OCI-LY3 (cell line): ENCODE results near the gene LYRM1.

ENCODE experiments used
- H2AFZ ChIP-seq: fragments of 200-600, 300-600 bp; shearing (Covaris generic); 2 replicates; pipeline ENCODE4 v1.6.0; 2014; ENCODE audit warnings: antibody characterized with exemption, low read depth, low read length
- H3K27ac ChIP-seq: fragments of 200-600, 300-600 bp; sonication (generic); 2 replicates; pipeline ENCODE4 v1.5.1; 2014; ENCODE audit warnings: mild to moderate bottlenecking, low read length, moderate library complexity, mixed read lengths
- H3K27me3 ChIP-seq: fragments of 200-600, 300-600 bp; sonication (generic); 2 replicates; pipeline ENCODE4 v1.6.1; 2014; ENCODE audit warnings: low read depth, low read length, mixed read lengths
- H3K36me3 ChIP-seq: fragments of 200-600, 300-600 bp; sonication (generic); replicated peaks from 2 replicates; pipeline ENCODE3; 2014; ENCODE audit warnings: low read depth, low read length, mixed read lengths
- H3K4me1 ChIP-seq: fragments of 300-600, 200-600 bp; sonication (generic); 2 replicates; pipeline ENCODE4 v1.6.1; 2014; ENCODE audit warnings: low read length, mixed read lengths
- H3K4me2 ChIP-seq: fragments of 200-600, 300-600 bp; sonication (generic); 2 replicates; pipeline ENCODE4 v1.6.1; 2014; ENCODE audit warnings: low read length, mixed read lengths
- H3K4me3 ChIP-seq: fragments of 300-600, 200-600 bp; sonication (generic); 2 replicates; pipeline ENCODE4 v1.5.1; 2014; ENCODE audit warnings: antibody characterized with exemption, mild to moderate bottlenecking, low read length, moderate library complexity
- H3K79me2 ChIP-seq: fragments of 300-600, 200-600 bp; shearing (Covaris generic); 2 replicates; pipeline ENCODE4 v1.6.1; 2014; ENCODE audit warnings: mild to moderate bottlenecking, low read length, mixed read lengths
- H3K9ac ChIP-seq: fragments of 300-600, 200-600 bp; shearing (Covaris generic); 2 replicates; pipeline ENCODE4 v1.6.0; 2014; ENCODE audit warnings: mild to moderate bottlenecking, low read length, moderate library complexity
- H3K9me3 ChIP-seq: fragments of 200-600, 300-600 bp; shearing (Covaris generic); 2 replicates; pipeline ENCODE4 v1.6.1; 2014; ENCODE audit warnings: low read length, mixed read lengths; ENCODE audit not compliant: insufficient read depth
- H4K20me1 ChIP-seq: fragments of 200-600, 300-600 bp; sonication (generic); 2 replicates; pipeline ENCODE4 v1.6.1; 2016; ENCODE audit warnings: low read length, mixed read lengths; ENCODE audit not compliant: insufficient read depth
- EZH2phosphoT487 ChIP-seq: fragments of 200-600 bp; shearing (Covaris generic); IDR thresholded peaks from 2 replicates; pipeline ENCODE4 v1.6.1; 2018; ENCODE audit warnings: antibody characterized with exemption, mixed run types, low read depth
- TF ChIP-seq, protein P1 (sequence below): fragments of 200-600, 300-600 bp; sonication (generic); IDR thresholded peaks from 2 replicates; pipeline ENCODE4 v1.5.1; 2014; ENCODE audit warnings: antibody characterized with exemption, low read length, low read depth

Gene LYRM1

DNA sequence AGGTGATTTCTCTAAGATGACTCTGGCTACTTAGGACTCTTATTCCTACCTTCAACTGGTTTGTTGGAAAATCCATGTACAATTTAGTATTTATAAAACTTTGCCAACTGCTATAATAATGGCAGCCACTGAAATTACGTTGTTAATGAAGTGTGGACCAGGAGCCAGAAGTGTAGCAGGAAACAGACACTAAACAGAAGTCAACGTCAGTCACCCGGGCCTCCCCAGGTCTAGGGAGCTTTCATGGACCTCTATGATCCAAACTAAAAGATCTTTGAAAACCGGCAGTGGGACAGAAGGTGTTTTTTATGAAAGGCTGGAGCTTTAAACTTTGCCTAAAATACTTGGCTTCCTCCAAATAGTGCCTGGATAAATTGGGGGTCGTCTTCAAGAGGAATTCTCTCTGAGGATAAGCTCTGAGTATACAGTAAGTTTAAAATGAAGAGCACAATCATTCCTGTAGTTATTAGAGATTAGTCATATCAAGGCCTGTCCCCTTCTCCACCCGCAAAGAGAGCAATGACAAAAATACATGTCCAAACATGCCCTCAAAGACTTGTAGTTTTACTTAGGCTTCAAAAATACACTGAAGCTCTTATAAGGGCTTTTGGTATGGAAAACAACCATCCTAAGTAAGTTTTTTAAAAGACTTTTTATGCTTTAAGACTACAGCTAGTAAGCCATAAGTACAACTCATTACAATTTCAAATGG is 35.0 kb upstream of the LYRM1 start:
- Histone ChIP-seq H3K4me2 (peak overlapping the region; percentile 52), H3K9me3 (no peaks in the 10 kb centered on the region), H3K4me3 (no peak overlapping the region), H3K27ac (peak overlapping the region; percentile 56), H3K27me3 (0 out of 2 replicates have a peak, but pooled peaks cover 4% of the 10 kb centered on the region), H3K36me3 (peaks cover 4% of the 10 kb centered on the region), H3K9ac (peak overlapping the region; percentile 19; the same call in 1 of the 2 replicates), H4K20me1 (peaks cover 15% of the 10 kb centered on the region; the same call in 1 of the 2 replicates), H3K79me2 (no peaks in the 10 kb centered on the region), H3K4me1 (peaks cover 23% of the 10 kb centered on the region), H2AFZ (no peak overlapping the region)
- TF ChIP-seq, protein P1, sequence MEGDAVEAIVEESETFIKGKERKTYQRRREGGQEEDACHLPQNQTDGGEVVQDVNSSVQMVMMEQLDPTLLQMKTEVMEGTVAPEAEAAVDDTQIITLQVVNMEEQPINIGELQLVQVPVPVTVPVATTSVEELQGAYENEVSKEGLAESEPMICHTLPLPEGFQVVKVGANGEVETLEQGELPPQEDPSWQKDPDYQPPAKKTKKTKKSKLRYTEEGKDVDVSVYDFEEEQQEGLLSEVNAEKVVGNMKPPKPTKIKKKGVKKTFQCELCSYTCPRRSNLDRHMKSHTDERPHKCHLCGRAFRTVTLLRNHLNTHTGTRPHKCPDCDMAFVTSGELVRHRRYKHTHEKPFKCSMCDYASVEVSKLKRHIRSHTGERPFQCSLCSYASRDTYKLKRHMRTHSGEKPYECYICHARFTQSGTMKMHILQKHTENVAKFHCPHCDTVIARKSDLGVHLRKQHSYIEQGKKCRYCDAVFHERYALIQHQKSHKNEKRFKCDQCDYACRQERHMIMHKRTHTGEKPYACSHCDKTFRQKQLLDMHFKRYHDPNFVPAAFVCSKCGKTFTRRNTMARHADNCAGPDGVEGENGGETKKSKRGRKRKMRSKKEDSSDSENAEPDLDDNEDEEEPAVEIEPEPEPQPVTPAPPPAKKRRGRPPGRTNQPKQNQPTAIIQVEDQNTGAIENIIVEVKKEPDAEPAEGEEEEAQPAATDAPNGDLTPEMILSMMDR = no peak
- no peak for TF ChIP-seq EZH2phosphoT487

DNA sequence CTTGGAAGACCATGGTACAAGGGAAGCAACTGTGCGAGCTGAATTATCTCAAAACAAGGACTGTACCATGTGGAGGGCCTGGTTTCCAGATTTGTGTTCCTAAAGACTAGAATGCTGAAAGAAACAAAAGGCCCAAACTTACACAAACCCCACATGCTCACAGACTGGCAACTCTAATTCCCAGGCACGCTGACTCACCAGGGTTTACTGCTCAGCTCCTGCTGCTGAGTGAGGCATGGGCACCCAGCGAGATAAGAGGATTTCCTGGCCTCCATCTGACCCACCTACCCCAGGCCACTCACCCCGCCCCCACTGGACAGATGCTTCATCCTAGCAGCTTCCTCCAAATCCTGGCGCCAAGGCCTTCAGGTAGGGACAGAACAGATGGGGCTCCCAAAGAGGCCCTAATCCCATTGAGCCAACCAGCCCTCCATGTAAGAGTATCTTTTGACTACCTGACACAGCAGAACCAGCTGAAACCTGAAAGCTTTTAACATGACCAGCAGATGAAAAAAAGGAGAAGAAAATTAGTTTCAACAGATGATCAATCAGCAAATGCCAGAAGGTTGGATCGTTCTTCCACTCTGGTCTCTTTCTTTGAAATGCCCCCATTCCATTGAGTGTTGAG is 34.3 kb upstream of the LYRM1 start:
- Histone ChIP-seq H3K27me3 (0 out of 2 replicates have a peak, but pooled peaks cover 7% of the 10 kb centered on the region), H3K36me3 (peaks cover 4% of the 10 kb centered on the region), H3K9ac (peak overlapping the region; percentile 19; the same call in 1 of the 2 replicates), H3K4me2 (peak overlapping the region; percentile 52), H3K27ac (peak overlapping the region; percentile 56), H2AFZ (no peak overlapping the region), H4K20me1 (peaks cover 16% of the 10 kb centered on the region; the same call in 1 of the 2 replicates), H3K4me3 (no peak overlapping the region), H3K79me2 (no peaks in the 10 kb centered on the region), H3K9me3 (no peaks in the 10 kb centered on the region), H3K4me1 (peaks cover 23% of the 10 kb centered on the region)
- TF ChIP-seq EZH2phosphoT487 = no peak

DNA sequence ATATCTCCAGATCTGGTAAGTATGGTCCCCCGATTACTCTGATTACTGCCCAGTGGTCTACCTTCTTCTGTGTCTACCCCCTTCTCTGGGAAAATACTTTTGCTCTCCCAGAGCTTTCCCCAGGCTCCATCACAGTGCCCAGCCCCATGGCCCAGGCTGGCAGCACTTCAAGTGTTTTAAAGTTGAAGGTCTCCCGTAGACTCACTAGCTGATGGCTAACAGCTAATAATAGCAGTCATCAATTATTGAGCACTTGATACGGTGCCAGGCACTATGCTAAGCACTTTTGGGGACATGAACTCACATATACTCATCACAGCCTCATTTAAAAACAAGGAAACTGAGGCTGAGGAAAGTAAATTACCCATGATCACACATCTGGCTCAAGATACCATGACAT is 33.8 kb upstream of the LYRM1 start:
- peaks cover 26% of the 10 kb centered on the region for H3K4me1 ChIP-seq
- H3K4me2 ChIP-seq = no peak overlapping the region

DNA sequence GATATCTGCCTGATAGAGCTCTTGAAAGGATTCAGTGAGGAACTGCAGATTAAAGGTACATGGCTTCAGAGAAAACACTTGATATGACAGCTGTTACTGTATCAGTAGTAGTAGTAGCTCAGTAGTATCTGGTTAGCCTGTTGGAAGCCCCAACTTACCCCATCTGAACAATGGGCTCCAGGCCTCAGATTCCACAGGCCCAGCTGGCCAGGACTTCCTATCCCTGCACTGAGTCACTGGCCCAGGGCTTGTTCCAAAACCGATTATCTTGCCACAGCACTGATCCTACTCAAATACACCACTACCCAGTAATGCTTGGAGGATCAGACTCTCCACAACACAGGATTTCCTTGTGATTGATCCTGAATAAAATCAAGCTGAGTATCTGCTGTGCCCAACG is 33.0 kb upstream of the LYRM1 start:
- H3K9ac ChIP-seq = no peak overlapping the region
- H4K20me1 ChIP-seq = peaks cover 16% of the 10 kb centered on the region; the same call in 1 of the 2 replicates
- H3K9me3 ChIP-seq = no peaks in the 10 kb centered on the region
- no peak overlapping the region for H2AFZ ChIP-seq
- H3K4me1 ChIP-seq = peaks cover 34% of the 10 kb centered on the region
- no peaks in the 10 kb centered on the region for H3K79me2 ChIP-seq
- TF ChIP-seq, protein P1 = no peak
- no peak for TF ChIP-seq EZH2phosphoT487
- H3K27me3 ChIP-seq = 0 out of 2 replicates have a peak, but pooled peaks cover 7% of the 10 kb centered on the region
- H3K27ac ChIP-seq = no peak overlapping the region
- H3K36me3 ChIP-seq = peaks cover 4% of the 10 kb centered on the region
- no peak overlapping the region for H3K4me3 ChIP-seq
- H3K4me2 ChIP-seq = no peak overlapping the region

More for the DNA sequence above, 33.8 kb upstream of the LYRM1 start:
- no peak overlapping the region for H3K9ac ChIP-seq
- H3K27me3 ChIP-seq = 0 out of 2 replicates have a peak, but pooled peaks cover 7% of the 10 kb centered on the region
- H3K27ac ChIP-seq = no peak overlapping the region; the same call in 1 of the 2 replicates
- no peak overlapping the region for H2AFZ ChIP-seq
- TF ChIP-seq, protein P1 = no peak
- TF ChIP-seq EZH2phosphoT487 = no peak
- H4K20me1 ChIP-seq = peaks cover 16% of the 10 kb centered on the region; the same call in 1 of the 2 replicates
- H3K79me2 ChIP-seq = no peaks in the 10 kb centered on the region
- peaks cover 4% of the 10 kb centered on the region for H3K36me3 ChIP-seq
- H3K4me3 ChIP-seq = no peak overlapping the region
- H3K9me3 ChIP-seq = no peaks in the 10 kb centered on the region
